NCI-H2196 (cell line): ENCODE results near the gene AGRN.
"Not testable (repeated sequence)": the region's sequence is repeated elsewhere in the genome, so short reads cannot be mapped to it uniquely, and the experiment has no call there.

ENCODE experiments used
- DNase-seq: peaks from one replicate; lab custom pipeline; 2025; ENCODE audit not compliant: unreplicated experiment; lab: John Stamatoyannopoulos, UW

The AGRN gene

DNA sequence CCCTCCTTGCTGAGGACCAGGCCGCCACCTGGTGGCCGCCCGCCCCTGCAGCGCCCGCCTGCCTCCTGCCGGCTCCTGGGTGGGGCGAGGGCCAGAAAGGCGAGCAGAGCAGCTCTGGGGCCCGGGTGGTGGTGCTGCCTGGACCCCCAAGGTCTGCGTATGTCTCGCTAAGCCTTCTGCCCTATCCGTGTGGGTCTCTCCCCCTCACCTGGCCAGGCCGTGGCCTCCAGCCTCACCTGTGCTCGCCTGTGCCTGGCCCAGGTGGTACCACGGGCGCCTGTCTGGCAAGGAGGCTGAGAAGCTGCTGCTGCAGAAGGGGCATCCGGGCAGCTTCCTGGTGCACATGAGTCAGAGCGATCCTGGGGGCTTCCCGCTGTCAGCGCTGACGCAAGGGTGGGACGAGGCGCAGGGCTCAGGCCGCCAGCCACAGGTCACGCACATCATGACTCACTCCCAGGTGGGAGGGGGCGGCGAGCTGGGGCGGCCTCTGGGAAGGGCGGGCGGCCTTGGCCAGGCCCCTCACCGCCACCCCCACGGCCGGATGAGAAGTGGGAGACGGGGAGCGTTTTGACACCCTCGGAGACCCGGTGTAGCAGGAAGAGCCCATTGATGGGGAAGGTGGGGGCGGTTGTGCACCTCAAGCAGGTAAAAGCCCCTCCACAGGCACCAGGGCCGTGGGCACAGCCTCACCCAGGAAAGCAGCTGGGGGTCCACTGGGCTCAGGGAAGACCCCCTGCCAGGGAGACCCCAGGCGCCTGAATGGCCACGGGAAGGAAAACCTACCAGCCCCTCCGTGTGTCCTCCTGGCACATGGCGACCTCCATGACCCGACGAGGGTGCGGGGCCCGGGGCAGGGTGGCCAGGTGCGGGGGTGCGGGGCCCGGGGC is 44.3 kb downstream of the AGRN start:
- DNase-seq, result peak; percentile 59

DNA sequence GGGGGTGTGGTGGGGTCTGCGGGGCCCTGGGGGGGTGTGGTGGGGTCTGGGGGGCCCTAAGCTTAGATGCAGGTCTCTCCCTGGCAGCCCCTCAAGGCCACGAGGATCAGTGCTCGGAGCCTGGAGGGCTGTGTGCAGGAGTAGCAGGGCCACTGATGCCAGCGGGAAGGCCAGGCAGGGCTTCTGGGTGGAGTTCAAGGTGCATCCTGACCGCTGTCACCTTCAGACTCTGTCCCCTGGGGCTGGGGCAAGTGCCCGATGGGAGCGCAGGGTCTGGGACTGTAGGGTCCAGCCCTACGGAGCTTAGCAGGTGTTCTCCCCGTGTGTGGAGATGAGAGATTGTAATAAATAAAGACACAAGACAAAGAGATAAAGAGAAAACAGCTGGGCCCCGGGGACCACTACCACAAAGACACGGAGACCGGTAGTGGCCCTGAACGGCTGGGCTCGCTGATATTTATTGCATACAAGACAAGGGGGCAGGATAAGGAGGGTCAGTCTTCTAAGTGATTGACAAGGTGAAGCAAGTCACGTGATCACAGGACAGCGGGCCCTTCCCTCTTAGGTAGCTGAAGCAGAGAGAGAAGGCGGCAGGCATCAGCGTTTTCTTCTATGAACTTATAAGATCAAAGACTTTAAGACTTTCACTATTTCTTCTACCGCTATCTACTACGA is 45.5 kb downstream of the AGRN start:
- no peak for DNase-seq

DNA sequence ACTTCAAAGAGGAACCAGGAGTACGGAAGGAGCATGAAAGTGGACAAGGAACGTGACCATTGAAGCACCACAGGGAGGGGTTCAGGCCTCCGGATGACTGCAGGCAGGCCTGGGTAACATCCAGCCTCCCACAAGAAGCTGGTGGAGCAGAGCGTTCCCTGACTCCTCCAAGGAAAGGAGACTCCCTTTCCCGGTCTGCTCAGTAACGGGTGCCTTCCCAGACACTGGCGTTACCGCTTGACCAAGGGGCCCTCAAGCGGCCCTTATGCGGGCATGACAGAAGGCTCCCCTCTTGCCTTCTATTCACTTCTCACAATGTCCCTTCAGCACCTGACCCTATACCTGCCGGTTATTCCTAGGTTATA is 46.0 kb downstream of the AGRN start:
- DNase-seq, result not testable (repeated sequence)

DNA sequence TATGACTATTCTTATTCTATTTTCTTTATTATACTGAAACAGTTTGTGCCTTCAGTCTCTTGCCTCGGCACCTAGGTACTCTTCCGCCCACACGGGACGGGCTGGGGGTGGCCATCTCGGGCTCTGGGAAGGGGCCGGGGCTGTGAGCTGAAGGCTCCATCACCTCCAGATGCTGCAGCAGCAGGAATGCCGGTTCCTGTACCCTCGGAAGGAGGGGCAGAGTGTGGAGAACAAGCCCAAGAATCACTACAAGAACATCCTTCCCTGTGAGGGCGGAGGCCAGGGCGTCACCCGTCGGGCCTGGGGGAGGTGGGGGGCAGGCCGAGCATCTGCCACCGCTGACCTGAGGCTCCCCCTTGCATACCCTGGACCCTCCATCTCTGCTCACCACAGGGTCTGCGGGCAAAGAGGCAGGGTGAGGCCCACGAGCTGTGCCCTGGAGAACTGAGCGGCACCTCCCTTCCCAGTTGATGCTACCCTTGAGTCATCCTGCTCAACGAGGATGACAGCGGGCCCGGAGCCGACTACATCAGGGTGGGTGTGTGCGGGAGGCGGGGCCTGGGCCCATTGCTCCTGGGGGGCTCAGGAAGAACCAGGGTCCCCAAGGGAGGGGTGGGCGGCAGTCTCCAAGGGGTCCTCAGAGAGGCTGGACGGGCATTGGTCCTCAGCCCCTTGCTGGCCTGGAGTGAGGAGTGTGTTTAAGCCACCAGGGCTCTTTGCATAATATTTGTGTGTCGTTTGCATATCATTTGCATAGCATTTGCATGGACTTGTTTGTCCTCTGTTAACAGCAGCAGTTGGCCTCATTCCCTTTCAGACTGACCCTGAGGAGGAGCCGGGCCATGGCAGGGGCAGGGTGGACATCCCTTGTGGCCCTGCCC is 46.7 kb downstream of the AGRN start:
- no peak for DNase-seq

DNA sequence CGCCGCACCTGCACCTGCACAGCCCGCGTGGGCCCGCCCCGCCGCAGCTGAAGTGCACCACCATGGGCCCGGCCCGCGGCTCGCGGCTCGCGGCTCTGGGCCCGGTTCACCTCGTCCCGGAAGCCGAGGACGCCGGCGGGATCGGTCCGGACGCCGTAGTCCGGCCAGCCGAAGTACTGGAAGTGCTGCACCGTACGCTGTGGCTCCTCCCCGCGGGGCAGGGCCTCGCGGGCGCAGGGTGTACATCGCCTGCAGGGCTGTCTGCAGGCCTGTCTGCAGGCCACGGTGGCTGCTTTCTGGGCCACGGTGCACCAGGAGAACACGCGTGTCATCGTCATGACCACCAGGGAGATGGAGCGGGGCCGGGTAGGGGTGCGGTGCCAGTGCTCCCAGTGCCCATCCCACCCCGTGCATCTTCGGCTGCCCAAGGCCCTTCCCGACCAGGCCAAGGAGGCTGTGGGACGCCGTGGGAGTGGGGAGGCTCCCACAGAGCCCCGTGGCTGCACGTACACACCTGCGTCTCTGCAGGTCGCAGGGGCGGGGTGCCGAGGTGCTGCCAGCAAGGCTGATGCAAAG is 47.5 kb downstream of the AGRN start:
- no peak for DNase-seq

DNA sequence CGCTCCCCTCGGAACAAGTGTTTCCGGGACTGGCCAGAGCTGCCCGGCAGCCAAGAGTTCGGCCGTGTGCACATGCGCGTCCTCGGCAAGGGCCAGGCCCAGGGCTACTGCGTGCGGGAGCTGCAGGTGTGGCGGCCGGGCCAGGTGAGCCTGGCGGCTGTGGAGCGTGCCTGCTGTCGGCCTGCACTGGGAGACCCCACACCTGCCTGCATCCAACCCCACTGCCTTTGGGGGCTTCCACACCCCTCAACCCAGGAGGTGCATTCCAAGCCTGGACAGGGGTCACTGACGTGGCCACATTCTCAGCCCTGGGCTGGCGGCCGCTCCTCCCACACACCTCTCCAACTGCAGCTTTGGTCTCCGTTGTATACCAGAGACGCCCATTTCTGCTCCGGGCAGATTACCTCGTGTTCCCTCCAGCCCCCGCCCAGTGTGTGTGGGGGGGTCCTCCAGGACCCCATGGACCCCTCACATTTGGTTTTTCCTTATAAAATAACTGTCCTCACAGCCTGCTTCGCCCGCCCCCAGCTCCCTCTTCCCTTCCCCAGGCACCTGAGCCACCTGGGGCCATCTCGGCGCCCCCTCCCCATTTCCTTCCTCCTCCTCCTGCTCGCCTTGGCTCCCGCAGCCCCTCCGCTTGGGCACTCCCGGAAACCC is 48.1 kb downstream of the AGRN start:
- no peak for DNase-seq

DNA sequence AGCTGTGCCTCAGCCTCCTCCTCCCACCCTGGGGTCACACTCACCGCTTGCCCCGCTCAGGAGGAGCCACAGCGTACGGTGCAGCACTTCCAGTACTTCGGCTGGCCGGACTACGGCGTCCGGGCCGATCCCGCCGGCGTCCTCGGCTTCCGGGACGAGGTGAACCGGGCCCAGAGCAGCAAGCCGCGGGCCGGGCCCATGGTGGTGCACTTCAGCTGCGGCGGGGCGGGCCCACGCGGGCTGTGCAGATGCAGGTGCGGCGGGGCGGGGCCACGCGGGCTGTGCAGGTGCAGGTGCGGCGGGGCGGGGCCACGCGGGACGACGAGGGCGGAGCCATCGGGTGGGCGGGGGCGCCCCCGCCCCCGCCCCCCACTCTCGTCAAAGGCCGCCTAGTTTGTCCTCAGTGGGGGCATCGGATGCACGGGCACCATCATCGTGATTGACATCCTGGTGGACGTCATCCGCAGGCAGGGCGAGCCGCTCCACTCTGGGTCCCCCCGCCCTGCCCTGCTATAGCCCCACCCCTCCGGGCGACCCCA is 48.7 kb downstream of the AGRN start:
- DNase-seq, result peak; percentile 70

DNA sequence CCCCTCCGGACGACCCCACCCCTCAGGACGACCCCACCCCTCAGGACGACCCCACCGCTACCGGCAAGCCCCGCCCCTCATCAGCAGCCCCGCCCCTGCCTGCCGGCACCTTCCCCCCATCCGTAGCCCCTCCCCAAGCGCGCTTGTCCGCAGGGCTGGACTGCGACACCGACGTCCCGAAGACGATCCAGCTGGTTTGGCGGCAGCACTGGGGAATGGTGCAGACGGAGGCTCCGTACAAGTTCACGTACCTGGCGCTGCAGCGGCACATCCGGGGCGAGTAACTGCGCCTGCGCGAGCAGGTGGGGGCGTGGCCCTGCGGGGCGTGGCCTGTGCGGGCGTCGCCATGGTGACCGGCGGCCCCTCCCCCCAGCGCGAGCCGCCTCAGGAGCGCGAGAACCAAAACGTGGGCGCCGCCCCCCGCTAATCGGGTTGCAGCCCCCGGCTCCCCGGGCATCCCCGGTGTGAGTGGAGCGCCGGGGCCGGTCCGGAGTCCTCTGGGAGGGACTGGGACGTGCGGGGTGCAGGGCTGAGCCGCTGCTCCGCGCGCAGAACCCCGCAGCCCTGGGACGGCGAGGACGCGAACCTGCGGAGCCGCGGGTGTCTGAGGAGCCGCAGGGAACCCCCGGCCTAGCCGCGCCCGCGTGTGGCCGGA is 49.3 kb downstream of the AGRN start:
- DNase-seq, result peak; percentile 90

DNA sequence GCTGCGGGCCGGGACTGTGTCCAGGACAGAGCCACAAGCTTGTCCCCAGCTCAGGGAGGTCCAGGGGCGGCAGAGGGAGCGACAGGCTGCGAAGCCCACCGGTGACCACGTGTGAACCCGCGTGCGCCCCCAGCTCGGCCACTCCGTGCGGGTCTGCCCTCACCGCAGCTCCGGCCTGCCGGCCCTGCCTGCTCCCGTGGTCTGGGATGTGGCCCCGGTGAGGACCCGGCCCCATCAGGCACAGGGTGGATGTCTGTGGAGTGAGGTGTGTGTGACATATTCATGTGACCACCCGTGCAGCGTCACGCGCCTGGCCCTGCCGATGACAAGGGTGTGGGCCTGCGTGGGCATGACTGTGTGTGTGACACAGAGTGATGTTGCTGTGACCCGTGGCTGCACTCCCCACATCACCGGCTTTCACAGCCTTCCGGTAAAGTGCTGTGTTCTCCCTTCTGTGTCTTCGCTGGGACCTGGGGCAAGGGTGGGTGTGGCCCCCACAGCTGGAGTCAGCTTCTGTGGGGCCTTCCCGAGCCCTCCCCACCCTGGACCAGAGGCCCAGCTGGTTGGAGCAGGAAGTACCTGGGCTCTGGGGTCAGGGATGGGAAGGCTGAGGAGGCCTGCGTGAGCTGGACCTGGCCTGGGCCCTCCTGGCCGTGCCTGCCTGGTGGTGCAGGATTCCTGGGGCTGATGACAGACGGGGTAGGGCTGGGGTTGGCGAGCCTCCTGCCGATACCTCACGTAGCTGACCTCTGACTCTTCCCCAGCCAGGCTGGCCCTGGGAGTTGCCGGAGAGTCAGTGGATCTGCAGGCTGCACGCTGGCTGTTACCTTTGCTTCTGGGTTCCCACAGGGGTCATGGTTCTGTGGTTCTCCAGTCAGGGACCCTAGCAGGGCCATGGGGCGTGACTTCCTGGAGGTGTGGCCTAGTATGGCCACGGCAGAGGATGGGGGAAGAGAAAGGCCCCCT is 50.1 kb downstream of the AGRN start:
- no peak for DNase-seq

DNA sequence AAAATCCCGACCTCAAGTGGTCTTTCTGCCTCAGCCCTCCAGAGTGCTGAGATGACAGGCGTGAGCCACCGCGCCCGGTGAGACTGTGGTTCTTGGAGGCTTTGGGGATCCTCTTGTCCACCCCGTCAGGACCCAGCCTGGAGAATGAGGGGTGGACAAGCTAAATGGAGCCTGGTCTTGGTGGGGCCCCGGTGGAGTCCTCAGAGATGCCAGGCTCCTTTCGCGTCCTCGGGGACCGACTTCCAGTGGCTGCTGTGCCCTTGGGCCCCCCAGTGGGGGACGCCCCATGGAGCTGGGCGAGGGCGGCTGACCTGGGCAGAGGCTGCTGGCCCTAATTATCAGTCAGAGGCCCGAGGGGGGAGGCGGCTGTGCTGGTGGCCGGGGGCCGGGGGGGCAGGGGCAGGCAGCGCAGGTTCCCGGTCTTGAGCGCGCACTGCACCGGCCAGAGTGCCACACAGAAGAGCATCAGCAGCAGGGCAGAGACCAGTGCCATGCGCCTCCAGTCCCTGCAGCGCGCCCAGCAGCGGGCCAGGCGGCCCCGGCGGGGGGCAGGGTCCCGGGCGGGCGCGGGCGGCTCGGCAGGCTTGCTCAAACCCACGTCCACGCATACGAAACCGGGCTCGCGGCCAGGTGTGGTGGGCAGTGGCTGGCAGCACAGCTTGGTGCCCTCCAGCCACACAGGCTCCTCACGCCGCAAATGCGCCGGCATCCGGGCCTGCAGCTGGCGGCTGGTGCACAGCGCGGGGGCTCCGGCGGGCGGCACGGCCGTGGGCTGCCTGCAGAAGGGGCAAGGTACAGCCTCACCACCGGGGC is 51.8 kb downstream of the AGRN start:
- DNase-seq, result no peak

DNA sequence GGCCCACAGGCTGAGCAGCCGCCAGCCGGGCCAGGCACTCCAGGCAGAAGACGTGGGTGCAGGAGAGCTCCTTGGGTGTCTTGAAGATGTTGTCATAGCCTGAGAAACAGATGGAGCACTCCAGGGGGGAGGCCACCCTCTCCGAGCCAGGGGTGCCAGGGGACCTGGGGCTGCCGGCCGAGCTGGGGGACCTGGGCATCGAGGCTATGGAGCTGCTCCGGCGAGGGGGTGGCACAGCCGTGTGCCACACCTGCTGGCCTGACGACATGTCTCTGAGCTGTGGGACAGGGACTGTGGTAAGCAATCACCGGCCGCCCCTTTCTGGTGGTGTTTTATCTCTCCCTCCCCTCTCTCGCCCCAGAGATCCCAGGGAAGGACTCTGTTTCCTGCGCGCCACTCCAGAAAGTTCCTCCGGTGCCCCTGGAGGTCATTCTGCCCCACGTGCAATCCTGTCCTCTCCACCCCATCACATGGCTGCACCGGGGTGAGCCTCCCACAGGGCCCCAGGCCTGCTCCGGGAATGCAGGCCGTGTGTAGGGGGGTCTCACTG is 52.5 kb downstream of the AGRN start:
- no peak for DNase-seq

DNA sequence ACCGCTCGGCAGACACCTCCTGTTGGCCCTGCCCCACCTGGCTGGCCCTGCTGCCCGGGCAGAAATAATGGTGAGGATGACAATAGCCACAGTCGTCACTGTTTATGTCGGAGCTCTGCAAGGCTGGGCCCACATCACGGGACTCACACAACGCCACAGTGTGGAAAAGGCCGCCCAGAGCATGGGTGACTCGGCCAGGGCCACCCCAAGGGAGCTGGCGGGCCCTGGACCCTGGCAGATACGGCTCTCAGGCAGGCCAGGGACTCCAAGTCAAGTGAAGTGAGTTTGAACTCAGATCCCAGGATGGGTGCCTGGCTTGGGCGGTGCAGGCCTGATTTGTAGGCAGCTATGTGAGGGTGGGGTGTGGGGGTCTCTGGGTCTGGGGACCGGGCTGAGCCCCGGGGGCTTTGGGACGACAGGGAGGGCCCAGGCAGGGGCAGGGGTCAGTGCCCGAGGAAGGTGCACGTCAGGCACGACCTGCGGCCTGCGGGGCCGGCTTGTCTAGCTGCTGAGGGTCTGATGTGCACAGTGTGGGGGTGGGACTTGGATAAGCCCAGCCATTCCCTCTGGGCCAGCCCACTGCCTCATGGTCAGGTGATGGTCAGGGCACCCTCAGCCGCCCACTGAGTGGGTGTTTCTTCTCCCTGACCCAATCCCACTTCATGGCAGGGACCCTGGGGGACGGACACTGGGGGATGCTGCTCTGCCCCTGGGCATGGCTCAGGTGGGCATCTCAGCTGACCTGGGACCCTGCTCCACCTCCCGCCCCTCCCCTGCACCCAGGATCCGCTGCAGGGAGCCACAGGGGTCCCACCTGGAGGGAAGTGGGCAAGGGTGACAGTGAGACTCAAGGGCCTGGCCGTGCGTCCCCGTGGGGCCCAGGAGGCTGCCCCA is 53.2 kb downstream of the AGRN start:
- no peak for DNase-seq

DNA sequence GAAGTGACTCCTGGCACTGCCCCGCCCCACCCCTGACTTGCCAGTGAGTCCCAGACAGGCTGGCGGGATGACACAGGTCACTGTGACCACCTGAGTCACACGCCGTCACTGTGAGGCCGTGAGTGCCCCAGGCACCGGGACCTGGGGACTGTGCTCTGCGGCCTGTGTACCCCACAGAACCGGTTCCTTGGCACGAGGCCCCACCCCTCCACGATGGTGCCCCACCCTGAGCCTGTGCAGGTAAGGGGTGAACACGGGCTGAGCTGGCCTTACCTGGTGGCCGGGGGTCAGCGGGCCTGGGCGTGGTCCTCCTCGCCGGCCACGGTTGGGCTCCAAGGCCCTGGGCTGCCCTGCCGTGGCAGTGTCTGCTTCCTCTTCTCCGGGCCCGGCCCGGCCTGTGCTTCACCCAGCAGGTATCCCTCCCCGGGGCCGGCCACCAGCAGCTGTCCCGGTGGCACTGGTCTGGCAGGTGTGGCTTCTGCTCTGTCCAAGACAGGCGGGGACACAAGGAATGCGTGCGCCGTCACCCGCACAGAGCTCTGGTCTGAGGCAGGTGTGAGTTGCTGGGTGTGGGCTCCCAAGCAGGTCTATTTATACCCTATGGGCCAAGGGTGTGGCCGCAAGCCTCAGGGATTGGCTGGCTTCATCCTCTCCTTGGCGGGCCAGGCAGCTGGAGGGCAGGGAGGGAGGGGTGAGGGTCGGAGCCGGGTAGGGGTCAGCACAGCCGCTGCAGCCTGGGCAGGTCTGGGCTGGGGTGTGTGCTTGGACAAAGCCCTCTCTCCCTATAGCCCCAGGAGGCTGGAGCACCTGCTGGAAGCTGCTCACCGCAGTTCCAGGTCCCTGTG is 54.0 kb downstream of the AGRN start, which contains the start of gene RNF223:
Gene RNF223, minus strand, starts transcription at position 564 of the 845 bp plus-strand sequence. CDS start 1,740 bp downstream, outside the sequence.
- peak; percentile 70 for DNase-seq

DNA sequence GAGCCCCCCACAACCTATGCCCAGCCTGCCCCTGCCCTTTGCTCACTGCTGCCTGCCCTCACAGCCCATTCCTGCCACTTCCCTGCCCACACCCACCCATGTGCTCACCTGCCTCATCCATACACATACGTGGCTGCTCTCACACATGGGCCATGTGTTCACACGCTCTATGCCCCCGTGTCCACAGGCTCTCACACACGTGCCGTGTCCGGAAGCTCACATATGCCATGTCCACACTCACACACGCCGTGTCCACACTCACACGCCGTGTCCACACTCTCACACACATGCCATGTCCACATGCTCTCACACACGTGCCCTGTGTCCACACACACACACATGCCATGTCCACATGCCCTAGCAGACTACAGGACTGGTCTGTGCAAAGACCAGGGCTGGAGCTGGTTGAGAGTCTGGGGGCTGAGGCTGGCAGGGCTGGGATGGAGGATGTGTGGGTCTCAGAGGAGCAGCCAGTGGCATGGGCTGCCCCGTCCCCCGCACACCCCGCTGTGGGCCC is 54.8 kb downstream of the AGRN start:
- no peak for DNase-seq
